Measurements from ENCODE around the gene SLC26A2.

Gene SLC26A2

GRCh38 chr5:149960272-149961185, at the start of gene SLC26A2:
Gene SLC26A2, plus strand, starts transcription at chr5:149960758. Its CDS starts 16,895 bp downstream, at chr5:149977653.
- DNase-seq = peak; percentile 98
- TF ChIP-seq POLR2A (IDR thresholded peaks at IDR 0.05; ENCODE audit: low read length) = peak; percentile 97
- no peak for TF ChIP-seq GATA1 (IDR thresholded peaks at IDR 0.05; ENCODE audit: low read depth, low read length)

GRCh38 chr5:149911031-149911430, 49.5 kb upstream of the SLC26A2 start:
- no peak for TF ChIP-seq GATA1 (IDR thresholded peaks at IDR 0.05; ENCODE audit: low read depth, low read length)
- no peak for TF ChIP-seq POLR2A (IDR thresholded peaks at IDR 0.05; ENCODE audit: low read length)
- DNase-seq = peak in 1 of 2 experiments; percentile 33

- TF ChIP-seq GATA1 (IDR thresholded peaks at IDR 0.05; ENCODE audit: low read depth, low read length) = no peak
- TF ChIP-seq POLR2A (IDR thresholded peaks at IDR 0.05; ENCODE audit: low read length) = peak; percentile 46
- DNase-seq = peak; percentile 93 to 96
Observed at GRCh38 chr5:149912226-149912871, 48.2 kb upstream of the SLC26A2 start.

GRCh38 chr5:149913436-149914419, 46.8 kb upstream of the SLC26A2 start:
- DNase-seq = peak; percentile 85 to 92
- TF ChIP-seq POLR2A (IDR thresholded peaks at IDR 0.05; ENCODE audit: low read length) (peak; percentile 61), GATA1 (IDR thresholded peaks at IDR 0.05; ENCODE audit: low read depth, low read length) (no peak)

GRCh38 chr5:149915392-149916260, 44.9 kb upstream of the SLC26A2 start:
- peak; percentile 29 to 66 for DNase-seq
- TF ChIP-seq GATA1 (IDR thresholded peaks at IDR 0.05; ENCODE audit: low read depth, low read length) (no peak), POLR2A (IDR thresholded peaks at IDR 0.05; ENCODE audit: low read length) (no peak)

- TF ChIP-seq POLR2A (IDR thresholded peaks at IDR 0.05; ENCODE audit: low read length) = no peak
- no peak for TF ChIP-seq GATA1 (IDR thresholded peaks at IDR 0.05; ENCODE audit: low read depth, low read length)
- DNase-seq = no peak
Observed at GRCh38 chr5:149916334-149917072, 44.1 kb upstream of the SLC26A2 start.

- TF ChIP-seq POLR2A (IDR thresholded peaks at IDR 0.05; ENCODE audit: low read length) (no peak), GATA1 (IDR thresholded peaks at IDR 0.05; ENCODE audit: low read depth, low read length) (no peak)
- DNase-seq = no peak
Observed at GRCh38 chr5:149917073-149917676, 43.4 kb upstream of the SLC26A2 start.

- no peak for TF ChIP-seq POLR2A (IDR thresholded peaks at IDR 0.05; ENCODE audit: low read length)
- no peak for TF ChIP-seq GATA1 (IDR thresholded peaks at IDR 0.05; ENCODE audit: low read depth, low read length)
- peak; percentile 27 to 58 for DNase-seq
Observed at GRCh38 chr5:149921597-149921996, 39.0 kb upstream of the SLC26A2 start.

- DNase-seq = no peak
- TF ChIP-seq GATA1 (IDR thresholded peaks at IDR 0.05; ENCODE audit: low read depth, low read length) = no peak
- TF ChIP-seq POLR2A (IDR thresholded peaks at IDR 0.05; ENCODE audit: low read length) = no peak
Observed at GRCh38 chr5:149922950-149923349, 37.6 kb upstream of the SLC26A2 start.

- DNase-seq = no peak
- no peak for TF ChIP-seq POLR2A (IDR thresholded peaks at IDR 0.05; ENCODE audit: low read length)
- TF ChIP-seq GATA1 (IDR thresholded peaks at IDR 0.05; ENCODE audit: low read depth, low read length) = no peak
Observed at GRCh38 chr5:149924486-149924885, 36.1 kb upstream of the SLC26A2 start.

GRCh38 chr5:149930043-149930748, 30.4 kb upstream of the SLC26A2 start:
- DNase-seq = peak; percentile 63 to 75
- TF ChIP-seq POLR2A (IDR thresholded peaks at IDR 0.05; ENCODE audit: low read length) = no peak
- TF ChIP-seq GATA1 (IDR thresholded peaks at IDR 0.05; ENCODE audit: low read depth, low read length) = no peak
